ENCODE measurements around the gene THRA. TPM values are rescaled to one million over a fixed set of nuclear protein-coding genes. Genes with fewer than 3 reads are reported as not detected.

Gene THRA
- total RNA-seq, 4 donors from 2014 or later = 19.7 to 124 (median 63.1) TPM

DNA sequence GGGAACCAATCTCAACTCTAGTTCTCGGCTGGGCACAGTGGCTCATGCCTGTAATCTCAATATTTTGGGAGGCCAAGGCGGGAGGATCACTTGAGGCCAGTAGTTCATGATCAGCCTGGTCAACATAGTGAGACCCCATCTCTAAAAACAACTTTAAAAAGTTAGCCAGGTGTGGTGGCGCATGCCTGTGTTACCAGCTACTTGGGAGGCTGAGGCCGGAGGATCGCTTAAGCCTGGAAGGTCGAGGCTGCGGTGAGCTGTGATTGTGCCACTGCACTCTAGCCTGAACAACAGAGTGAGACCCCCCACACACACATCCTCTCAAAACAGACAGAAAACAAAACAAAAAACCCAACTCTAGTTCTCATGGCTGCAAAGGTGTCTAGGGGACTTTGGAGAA lies 4.9 kb downstream of the THRA start:
- TF ChIP-seq, protein P1, sequence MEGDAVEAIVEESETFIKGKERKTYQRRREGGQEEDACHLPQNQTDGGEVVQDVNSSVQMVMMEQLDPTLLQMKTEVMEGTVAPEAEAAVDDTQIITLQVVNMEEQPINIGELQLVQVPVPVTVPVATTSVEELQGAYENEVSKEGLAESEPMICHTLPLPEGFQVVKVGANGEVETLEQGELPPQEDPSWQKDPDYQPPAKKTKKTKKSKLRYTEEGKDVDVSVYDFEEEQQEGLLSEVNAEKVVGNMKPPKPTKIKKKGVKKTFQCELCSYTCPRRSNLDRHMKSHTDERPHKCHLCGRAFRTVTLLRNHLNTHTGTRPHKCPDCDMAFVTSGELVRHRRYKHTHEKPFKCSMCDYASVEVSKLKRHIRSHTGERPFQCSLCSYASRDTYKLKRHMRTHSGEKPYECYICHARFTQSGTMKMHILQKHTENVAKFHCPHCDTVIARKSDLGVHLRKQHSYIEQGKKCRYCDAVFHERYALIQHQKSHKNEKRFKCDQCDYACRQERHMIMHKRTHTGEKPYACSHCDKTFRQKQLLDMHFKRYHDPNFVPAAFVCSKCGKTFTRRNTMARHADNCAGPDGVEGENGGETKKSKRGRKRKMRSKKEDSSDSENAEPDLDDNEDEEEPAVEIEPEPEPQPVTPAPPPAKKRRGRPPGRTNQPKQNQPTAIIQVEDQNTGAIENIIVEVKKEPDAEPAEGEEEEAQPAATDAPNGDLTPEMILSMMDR (IDR thresholded peaks at IDR 0.05) = no peak
- TF ChIP-seq POLR2A (IDR thresholded peaks at IDR 0.05) = no peak
- intact Hi-C loops (cut with DNase I; ENCODE audit: low total_unique reads) = no loop called here
- H3K4me3 ChIP-seq = no peak overlapping the region

DNA sequence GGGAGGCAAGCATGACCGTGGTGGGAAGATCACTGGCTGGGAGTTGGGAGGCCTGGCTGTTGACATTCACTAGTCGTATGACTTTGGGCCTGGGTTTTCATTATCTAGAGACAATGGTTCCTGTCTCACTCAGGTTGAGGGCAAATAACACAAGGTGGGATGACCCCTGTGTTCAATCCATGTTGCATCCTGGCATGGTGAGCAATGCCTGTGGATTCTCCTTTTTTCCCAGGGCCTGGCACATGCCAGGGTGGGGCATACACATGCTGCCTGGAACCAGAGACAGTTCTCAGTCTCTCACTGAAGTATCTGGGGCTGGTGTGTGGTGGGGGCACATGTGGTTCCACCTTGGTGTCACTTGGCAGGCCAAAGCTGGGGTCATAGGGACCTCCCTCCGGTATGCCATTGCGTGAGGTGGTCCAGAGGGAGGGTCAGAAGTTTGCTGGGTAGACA lies 5.4 kb downstream of the THRA start:
- Histone ChIP-seq H3K27me3 (no peaks in the 10 kb centered on the region), H3K9me3 (no peaks in the 10 kb centered on the region), H3K4me1 (peaks cover 13 to 34% of the 10 kb centered on the region in 2 donors), H3K27ac (peak overlapping the region; percentile 98), H3K4me3 (no peak overlapping the region), H3K36me3 (no peaks in the 10 kb centered on the region)
- intact Hi-C loops (cut with DNase I; ENCODE audit: low total_unique reads) = no loop called here
- no peak for TF ChIP-seq POLR2A (IDR thresholded peaks at IDR 0.05)
- TF ChIP-seq, protein P1 (IDR thresholded peaks at IDR 0.05) = no peak
- DNase-seq = no peak

More for the DNA sequence above, 4.9 kb downstream of the THRA start:
- no peaks in the 10 kb centered on the region for H3K27me3 ChIP-seq
- H3K36me3 ChIP-seq = no peaks in the 10 kb centered on the region
- peak overlapping the region; percentile 98 for H3K27ac ChIP-seq
- H3K9me3 ChIP-seq = no peaks in the 10 kb centered on the region
- peaks cover 8 to 34% of the 10 kb centered on the region in 2 donors for H3K4me1 ChIP-seq
- no peak for DNase-seq

DNA sequence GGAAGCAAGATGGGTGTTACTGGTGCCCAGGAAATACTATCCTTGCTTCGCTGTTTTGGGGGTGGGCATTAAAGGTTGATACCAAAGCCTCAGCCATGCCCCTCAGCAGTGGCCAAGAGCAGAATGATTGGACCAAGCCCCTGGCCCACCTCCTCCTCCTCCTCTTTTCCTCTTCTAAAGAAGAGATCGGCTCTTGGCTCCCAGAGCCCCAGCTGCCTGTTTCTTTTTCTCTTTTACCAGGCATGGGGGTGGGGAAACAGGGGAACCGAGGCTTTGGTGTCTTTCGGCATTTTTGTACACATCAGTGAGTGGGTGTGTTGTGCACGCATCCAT lies 5.8 kb downstream of the THRA start:
- Histone ChIP-seq H3K27me3 (no peaks in the 10 kb centered on the region), H3K9me3 (no peaks in the 10 kb centered on the region), H3K4me1 (peaks cover 13 to 34% of the 10 kb centered on the region in 2 donors), H3K27ac (peak overlapping the region; percentile 98), H3K36me3 (no peaks in the 10 kb centered on the region), H3K4me3 (peak overlapping the region; percentile 0 to 35)
- intact Hi-C loops (cut with DNase I; ENCODE audit: low total_unique reads) = no loop called here
- no peak for DNase-seq
- no peak for TF ChIP-seq POLR2A (IDR thresholded peaks at IDR 0.05)
- TF ChIP-seq, protein P1 (IDR thresholded peaks at IDR 0.05) = no peak

DNA sequence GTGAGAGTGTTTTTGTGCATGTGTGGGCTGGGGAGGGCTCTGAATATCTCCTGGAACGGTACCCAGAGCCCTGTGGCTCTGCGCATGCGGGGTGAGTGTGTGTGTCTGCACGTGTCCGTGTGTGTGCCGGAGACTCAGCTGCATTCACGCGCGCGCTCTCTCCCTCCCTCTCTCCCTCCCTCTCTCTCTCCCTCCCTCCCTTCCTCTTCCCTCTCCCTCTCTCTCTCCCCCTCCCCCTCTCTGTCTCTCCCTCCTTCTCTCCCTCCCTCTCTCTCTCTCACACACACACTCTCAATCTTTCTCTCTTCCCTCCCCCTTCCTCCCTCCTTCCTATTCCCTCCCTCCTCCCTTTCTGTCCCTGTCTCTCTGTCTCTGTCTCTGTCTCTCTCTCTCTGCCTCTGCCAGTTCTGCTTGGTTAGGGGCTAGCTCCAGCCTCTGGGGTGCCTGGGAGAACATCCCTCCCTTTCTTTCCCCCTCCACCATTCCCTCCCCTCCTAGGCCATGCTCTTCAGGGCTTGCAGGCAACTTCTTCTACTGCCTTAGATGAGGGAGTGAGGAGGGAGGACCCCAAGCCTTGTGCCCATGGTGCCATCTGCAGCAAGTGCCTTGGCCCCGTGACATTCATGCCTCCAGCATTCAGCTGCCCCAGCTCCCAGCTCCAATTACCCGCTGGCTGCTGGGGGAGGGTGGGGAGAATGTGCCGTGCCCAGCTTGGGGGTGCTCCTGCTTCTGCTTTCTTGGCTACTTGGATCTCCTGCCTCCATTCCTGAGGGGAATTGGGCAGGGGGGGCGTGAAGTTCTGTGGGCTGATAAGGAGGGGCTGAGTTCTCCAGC lies 6.4 kb downstream of the THRA start:
- Histone ChIP-seq H3K27ac (peak overlapping the region; percentile 98), H3K27me3 (no peaks in the 10 kb centered on the region), H3K36me3 (no peaks in the 10 kb centered on the region), H3K4me1 (peaks cover 13 to 34% of the 10 kb centered on the region in 2 donors), H3K9me3 (no peaks in the 10 kb centered on the region), H3K4me3 (peak overlapping the region; percentile 22 to 35)
- TF ChIP-seq POLR2A (IDR thresholded peaks at IDR 0.05) = peak in 1 of 2 donors; percentile 40
- TF ChIP-seq, protein P1 (IDR thresholded peaks at IDR 0.05) = no peak
- DNase-seq = peak; percentile 96 to 97
- intact Hi-C loops (cut with DNase I; ENCODE audit: low total_unique reads) = no loop called here
